ENCODE results near the gene DOCK1.

- TF ChIP-seq, protein P1, sequence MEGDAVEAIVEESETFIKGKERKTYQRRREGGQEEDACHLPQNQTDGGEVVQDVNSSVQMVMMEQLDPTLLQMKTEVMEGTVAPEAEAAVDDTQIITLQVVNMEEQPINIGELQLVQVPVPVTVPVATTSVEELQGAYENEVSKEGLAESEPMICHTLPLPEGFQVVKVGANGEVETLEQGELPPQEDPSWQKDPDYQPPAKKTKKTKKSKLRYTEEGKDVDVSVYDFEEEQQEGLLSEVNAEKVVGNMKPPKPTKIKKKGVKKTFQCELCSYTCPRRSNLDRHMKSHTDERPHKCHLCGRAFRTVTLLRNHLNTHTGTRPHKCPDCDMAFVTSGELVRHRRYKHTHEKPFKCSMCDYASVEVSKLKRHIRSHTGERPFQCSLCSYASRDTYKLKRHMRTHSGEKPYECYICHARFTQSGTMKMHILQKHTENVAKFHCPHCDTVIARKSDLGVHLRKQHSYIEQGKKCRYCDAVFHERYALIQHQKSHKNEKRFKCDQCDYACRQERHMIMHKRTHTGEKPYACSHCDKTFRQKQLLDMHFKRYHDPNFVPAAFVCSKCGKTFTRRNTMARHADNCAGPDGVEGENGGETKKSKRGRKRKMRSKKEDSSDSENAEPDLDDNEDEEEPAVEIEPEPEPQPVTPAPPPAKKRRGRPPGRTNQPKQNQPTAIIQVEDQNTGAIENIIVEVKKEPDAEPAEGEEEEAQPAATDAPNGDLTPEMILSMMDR (IDR thresholded peaks at IDR 0.05): no peak
- TF ChIP-seq EZH2phosphoT487 (IDR thresholded peaks at IDR 0.05) (no peak), EZH2 (IDR thresholded peaks at IDR 0.05) (no peak)
Measured at GRCh38 chr10:127283576-127283975, 378.3 kb downstream of the DOCK1 start.
